ENCODE results near the gene FAM13A.
A peak's percentile ranks its signal among the peaks of the same experiment; 100 is the strongest.

FAM13A gene

DNA sequence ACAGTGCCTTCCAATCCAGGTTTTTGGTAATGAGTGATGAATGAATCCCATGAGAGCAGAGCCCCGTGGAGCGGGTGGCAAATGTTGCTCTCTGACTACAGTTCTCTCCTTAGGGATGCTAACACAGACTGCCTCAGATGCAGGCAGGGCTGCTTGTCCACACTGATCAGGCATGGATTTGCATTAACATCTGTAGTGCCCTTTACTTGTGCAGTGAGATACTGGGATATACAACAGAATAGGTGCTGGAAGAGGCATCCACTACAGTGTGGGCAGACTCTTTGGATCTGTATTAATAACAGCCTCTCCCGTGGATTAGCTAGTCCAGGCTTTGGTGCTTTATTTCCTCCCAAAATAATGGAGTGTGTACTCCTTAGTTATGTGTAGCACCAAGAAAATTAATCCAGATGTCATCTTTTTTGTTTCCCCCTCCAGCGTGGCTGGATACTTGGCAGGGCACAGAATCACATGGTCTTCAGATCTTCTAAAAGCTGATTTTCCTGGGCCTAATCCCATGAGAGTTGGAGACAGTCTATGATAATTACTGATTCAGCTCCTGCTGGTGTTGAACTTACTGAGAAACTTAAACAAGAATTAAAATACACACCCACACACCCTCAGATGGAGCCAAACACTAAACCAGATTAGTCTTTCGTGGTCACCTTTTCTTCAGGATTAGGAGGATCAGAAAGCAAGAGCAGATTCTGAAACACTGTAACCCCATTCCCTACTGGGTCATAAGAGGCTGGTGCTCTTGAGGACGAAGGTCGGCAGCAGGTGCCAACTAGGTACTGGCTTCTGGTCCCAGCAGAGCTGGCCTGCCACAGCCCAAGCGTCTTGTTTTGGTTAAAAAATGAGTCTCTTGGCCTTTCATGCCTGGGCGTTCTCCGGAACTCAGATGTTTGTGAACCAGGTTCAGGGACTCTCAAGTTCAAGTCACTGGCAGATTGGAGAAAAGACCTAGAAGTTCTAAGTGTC is 336.2 kb downstream of the FAM13A start:
- CTCF ChIA-PET = no interaction called here
- DNase-seq (ENCODE audit: extremely low spot score) = no peak
- TF ChIP-seq, protein P1, sequence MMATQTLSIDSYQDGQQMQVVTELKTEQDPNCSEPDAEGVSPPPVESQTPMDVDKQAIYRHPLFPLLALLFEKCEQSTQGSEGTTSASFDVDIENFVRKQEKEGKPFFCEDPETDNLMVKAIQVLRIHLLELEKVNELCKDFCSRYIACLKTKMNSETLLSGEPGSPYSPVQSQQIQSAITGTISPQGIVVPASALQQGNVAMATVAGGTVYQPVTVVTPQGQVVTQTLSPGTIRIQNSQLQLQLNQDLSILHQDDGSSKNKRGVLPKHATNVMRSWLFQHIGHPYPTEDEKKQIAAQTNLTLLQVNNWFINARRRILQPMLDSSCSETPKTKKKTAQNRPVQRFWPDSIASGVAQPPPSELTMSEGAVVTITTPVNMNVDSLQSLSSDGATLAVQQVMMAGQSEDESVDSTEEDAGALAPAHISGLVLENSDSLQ (IDR thresholded peaks at IDR 0.05) = no peak
- no peak for TF ChIP-seq CTBP1 (IDR thresholded peaks at IDR 0.05; ENCODE audit: borderline replicate concordance)
- no peak for TF ChIP-seq LEF1 (IDR thresholded peaks at IDR 0.05; ENCODE audit: borderline replicate concordance)
- TF ChIP-seq ZNF384 (IDR thresholded peaks at IDR 0.05) = no peak
- no peak for TF ChIP-seq SP1 (IDR thresholded peaks at IDR 0.05)
- TF ChIP-seq SUZ12 (IDR thresholded peaks at IDR 0.05) = no peak
- no peak for TF ChIP-seq ARNT (IDR thresholded peaks at IDR 0.05)
- POLR2A ChIA-PET = no interaction called here

DNA sequence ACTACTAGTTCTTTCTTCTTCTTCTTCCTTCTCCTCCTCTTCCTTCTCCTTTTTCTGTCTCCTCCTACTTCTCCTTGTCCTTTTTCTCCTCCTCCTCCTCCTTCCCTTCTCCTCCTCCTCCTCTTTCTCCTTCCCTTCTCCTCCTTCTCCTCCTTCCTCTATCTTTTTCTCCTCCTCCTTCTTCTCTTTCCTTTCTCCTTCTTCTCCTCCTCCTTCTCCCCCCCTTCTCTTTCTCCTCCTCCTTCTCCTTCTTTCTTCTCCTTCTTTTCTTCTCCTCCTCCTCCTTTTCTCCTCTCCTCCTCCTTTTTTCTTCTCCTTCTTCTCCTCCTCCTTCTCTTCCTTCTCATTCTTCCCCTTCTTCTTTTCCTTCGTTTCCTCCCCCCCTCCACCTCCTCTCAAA is 337.6 kb downstream of the FAM13A start:
- DNase-seq (ENCODE audit: extremely low spot score) = no peak
- TF ChIP-seq LEF1 (IDR thresholded peaks at IDR 0.05; ENCODE audit: borderline replicate concordance) (no peak), HDGF (IDR thresholded peaks at IDR 0.05; ENCODE audit: borderline replicate concordance) (no peak), NFRKB (IDR thresholded peaks at IDR 0.05) (no peak), FOXA1 (IDR thresholded peaks at IDR 0.05) (no peak), TARDBP (IDR thresholded peaks at IDR 0.05) (no peak), CTBP1 (IDR thresholded peaks at IDR 0.05; ENCODE audit: borderline replicate concordance) (no peak), L3MBTL2 (conservative IDR thresholded peaks at IDR 0.05) (no peak), ARNT (IDR thresholded peaks at IDR 0.05) (no peak), FOXM1 (IDR thresholded peaks at IDR 0.05; ENCODE audit: borderline replicate concordance) (no peak), ELF4 (IDR thresholded peaks at IDR 0.05) (no peak), BHLHE40 (IDR thresholded peaks at IDR 0.05; ENCODE audit: borderline replicate concordance) (no peak), SP1 (IDR thresholded peaks at IDR 0.05) (no peak), SUZ12 (IDR thresholded peaks at IDR 0.05) (no peak), FOXK2 (IDR thresholded peaks at IDR 0.05) (no peak), ZNF384 (IDR thresholded peaks at IDR 0.05) (no peak)
- TF ChIP-seq, protein P1 (IDR thresholded peaks at IDR 0.05) = no peak
- ChIA-PET POLR2A (no interaction called here), CTCF (no interaction called here)

DNA sequence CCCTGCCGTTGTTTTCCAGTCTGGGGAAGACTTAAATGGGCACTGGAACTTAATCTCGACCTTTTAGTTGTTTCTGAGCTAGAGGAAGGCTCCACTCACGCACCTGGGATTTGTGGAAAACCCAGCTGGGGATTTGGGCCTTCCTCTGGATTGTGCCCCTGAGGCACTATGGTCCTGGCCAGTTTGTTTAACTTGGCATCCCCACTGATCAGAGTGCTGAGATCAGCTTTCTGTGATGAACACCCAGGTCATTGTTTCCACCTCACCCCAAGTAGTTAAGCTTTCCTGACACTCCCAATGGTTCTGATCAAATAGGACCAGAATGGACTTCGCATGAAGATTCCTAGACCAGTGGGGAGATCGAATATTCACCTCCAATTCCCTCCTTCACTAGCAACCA is 338.9 kb downstream of the FAM13A start:
- no peak for TF ChIP-seq L3MBTL2 (conservative IDR thresholded peaks at IDR 0.05)
- POLR2A ChIA-PET = no interaction called here
- no peak for DNase-seq (ENCODE audit: extremely low spot score)
- CTCF ChIA-PET = no interaction called here

DNA sequence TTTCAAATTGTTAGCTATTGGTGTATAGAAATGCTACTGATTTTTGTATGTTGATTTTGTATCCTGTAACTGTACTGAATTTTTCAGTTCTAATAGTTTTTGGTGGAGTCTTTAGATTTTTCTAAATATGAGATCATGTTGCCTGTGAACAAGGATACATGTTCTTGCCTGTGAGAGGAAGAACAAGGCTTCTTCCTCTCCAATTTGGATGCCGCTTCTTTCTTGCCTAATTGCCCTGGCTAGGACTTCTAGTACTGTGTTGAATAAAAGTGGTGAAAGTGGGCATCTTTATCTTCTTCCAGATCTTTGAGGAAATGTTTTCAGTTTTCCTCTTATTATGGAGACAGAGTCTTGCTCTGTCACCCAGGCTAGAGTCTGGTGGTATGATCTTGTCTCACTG is 343.2 kb downstream of the FAM13A start:
- no peak for TF ChIP-seq SUZ12 (IDR thresholded peaks at IDR 0.05)
- no peak for TF ChIP-seq FOXK2 (IDR thresholded peaks at IDR 0.05)
- no peak for TF ChIP-seq FOXA1 (IDR thresholded peaks at IDR 0.05)
- TF ChIP-seq SP1 (IDR thresholded peaks at IDR 0.05) = no peak
- no peak for TF ChIP-seq BHLHE40 (IDR thresholded peaks at IDR 0.05; ENCODE audit: borderline replicate concordance)
- TF ChIP-seq ZNF384 (IDR thresholded peaks at IDR 0.05) = no peak
- TF ChIP-seq L3MBTL2 (conservative IDR thresholded peaks at IDR 0.05) = no peak
- TF ChIP-seq LEF1 (IDR thresholded peaks at IDR 0.05; ENCODE audit: borderline replicate concordance) = no peak
- TF ChIP-seq CTBP1 (IDR thresholded peaks at IDR 0.05; ENCODE audit: borderline replicate concordance) = no peak
- TF ChIP-seq ELF4 (IDR thresholded peaks at IDR 0.05) = no peak
- TF ChIP-seq ARNT (IDR thresholded peaks at IDR 0.05) = no peak
- ChIA-PET POLR2A (no interaction called here), CTCF (no interaction called here)
- no peak for DNase-seq (ENCODE audit: extremely low spot score)

DNA sequence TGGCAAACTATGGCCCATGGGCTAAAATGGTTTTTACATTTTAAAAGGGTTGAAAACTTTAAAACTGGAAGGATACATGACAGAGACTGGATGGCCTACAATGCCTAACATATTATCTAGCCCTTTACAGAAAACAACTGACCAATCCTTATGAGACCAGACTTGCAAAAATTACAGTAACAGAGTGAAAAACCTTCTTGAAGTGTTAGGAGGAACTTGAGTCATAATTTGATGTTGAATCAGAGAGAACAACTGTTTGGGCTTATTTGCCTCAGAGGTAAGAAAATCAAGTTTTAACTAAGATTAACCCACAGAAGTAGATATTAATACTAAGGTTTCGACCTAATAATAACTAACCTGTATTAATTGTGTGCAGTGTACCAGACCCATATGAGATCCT is 347.0 kb downstream of the FAM13A start:
- TF ChIP-seq SUZ12 (IDR thresholded peaks at IDR 0.05) (no peak), ZNF384 (IDR thresholded peaks at IDR 0.05) (no peak), TARDBP (IDR thresholded peaks at IDR 0.05) (no peak), FOXK2 (IDR thresholded peaks at IDR 0.05) (no peak), FOXA1 (IDR thresholded peaks at IDR 0.05) (no peak), ELF4 (IDR thresholded peaks at IDR 0.05) (no peak), CTBP1 (IDR thresholded peaks at IDR 0.05; ENCODE audit: borderline replicate concordance) (no peak), ARNT (IDR thresholded peaks at IDR 0.05) (no peak), BHLHE40 (IDR thresholded peaks at IDR 0.05; ENCODE audit: borderline replicate concordance) (no peak), HDGF (IDR thresholded peaks at IDR 0.05; ENCODE audit: borderline replicate concordance) (no peak), L3MBTL2 (conservative IDR thresholded peaks at IDR 0.05) (no peak), NFRKB (IDR thresholded peaks at IDR 0.05) (no peak), SP1 (IDR thresholded peaks at IDR 0.05) (no peak), LEF1 (IDR thresholded peaks at IDR 0.05; ENCODE audit: borderline replicate concordance) (no peak), FOXM1 (IDR thresholded peaks at IDR 0.05; ENCODE audit: borderline replicate concordance) (no peak)
- TF ChIP-seq, protein P1 (IDR thresholded peaks at IDR 0.05) = no peak
- DNase-seq (ENCODE audit: extremely low spot score) = no peak
- ChIA-PET POLR2A (no interaction called here), CTCF (no interaction called here)

DNA sequence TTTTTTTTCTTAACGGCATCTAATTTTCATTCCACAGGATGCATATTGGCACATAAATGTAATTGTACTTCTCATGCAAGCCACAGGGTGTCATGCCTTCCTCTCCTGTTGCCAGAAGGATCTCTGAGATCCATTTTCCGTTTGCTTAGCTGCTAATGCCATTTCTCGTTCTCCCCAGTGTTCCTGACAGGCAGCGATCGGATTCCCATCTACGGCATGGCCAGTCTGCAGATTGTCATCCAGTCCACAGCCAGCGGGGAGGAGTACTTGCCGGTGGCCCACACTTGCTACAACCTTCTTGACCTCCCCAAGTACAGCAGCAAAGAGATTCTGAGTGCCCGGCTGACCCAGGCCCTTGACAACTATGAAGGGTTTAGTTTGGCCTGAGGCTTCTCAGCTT is 350.4 kb downstream of the FAM13A start:
- peak; percentile 28 for DNase-seq (ENCODE audit: extremely low spot score)
- ChIA-PET POLR2A (no interaction called here), CTCF (interaction anchor here (0.5 to 1.7 kb wide), 6 partner anchors 21 to 490 kb away, joined by 3 to 11 read pairs (median 4); no protein-coding TSS in a partner anchor)
- TF ChIP-seq FOXA1 (IDR thresholded peaks at IDR 0.05) (no peak), LEF1 (IDR thresholded peaks at IDR 0.05; ENCODE audit: borderline replicate concordance) (no peak), NFRKB (IDR thresholded peaks at IDR 0.05) (no peak), FOXM1 (IDR thresholded peaks at IDR 0.05; ENCODE audit: borderline replicate concordance) (no peak), HDGF (IDR thresholded peaks at IDR 0.05; ENCODE audit: borderline replicate concordance) (no peak)

All from HEK293T (cell line).